ENCODE results near the gene MUC3A.

Gene MUC3A

DNA sequence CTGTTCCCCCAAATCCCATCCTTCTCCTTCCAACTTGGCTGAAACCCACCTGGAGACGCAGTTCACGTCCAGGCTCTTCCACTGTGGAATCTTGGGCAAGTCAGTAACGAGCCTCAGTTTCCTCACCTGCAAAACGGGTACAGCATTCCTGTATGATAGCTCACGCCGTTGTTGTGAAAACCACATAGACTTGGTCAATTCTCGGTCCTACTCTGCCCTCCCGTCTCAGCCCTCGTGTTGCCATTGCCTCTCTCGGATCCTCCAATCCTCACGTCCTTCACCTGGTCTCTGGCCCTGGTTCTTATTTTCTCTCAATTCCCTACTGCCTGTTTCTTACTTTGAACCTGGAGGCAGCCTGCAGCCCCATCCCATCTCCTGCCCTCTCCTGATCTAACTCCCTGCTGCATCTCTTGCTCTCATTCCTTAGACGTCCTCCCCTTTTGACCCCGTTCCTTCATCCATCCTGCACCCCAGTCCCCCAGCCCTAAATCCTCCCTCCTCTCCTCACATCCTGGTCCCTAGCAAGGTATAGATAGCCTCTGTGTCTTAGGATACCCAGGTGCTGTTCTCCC is 18.0 kb downstream of the MUC3A start:
- H3K4ac ChIP-seq (ENCODE audit: low read depth, low read length) = no peak overlapping the region
- no peak overlapping the region for H2AK5ac ChIP-seq (ENCODE audit: low read length)
- no peak overlapping the region for H3K23ac ChIP-seq (ENCODE audit: low read length)
- H3K4me1 ChIP-seq (ENCODE audit: control insufficient read depth in 1 of 2, insufficient read depth in 2 of 2, low read length in 2 of 2) = peaks cover 4 to 16% of the 10 kb centered on the region in 2 experiments
- no peak overlapping the region for H3K4me2 ChIP-seq (ENCODE audit: low read length)
- no peak overlapping the region for H2BK5ac ChIP-seq (ENCODE audit: low read depth, low read length, poor library complexity)
- H4K8ac ChIP-seq (ENCODE audit: low read depth, low read length) = no peak overlapping the region
- no peaks in the 10 kb centered on the region for H3K79me1 ChIP-seq (ENCODE audit: low read length)
- H2BK12ac ChIP-seq (ENCODE audit: low read length) = no peak overlapping the region
- WGBS (ENCODE audit: extremely low coverage, insufficient coverage, insufficient read length) = no CpG with 5 or more reads among the region's 13 CpGs
- no peak overlapping the region for H3K18ac ChIP-seq (ENCODE audit: low read length)
- no peak overlapping the region for H4K12ac ChIP-seq (ENCODE audit: low read depth, low read length)
- peaks cover 1% of the 10 kb centered on the region for H3K9me3 ChIP-seq (ENCODE audit: insufficient read depth, low read depth, low read length)
- no peak overlapping the region for H2AFZ ChIP-seq (ENCODE audit: insufficient read depth, low read length, poor library complexity)
- no peak overlapping the region for H3K14ac ChIP-seq (ENCODE audit: low read length)
- H3K27me3 ChIP-seq (ENCODE audit: insufficient read depth, low read length) = peaks cover 3% of the 10 kb centered on the region
- no peaks in the 10 kb centered on the region for H3K36me3 ChIP-seq (ENCODE audit: control insufficient read depth in 1 of 2, insufficient read depth in 2 of 2, low read length in 2 of 2)
- no peak overlapping the region for H2BK120ac ChIP-seq (ENCODE audit: insufficient read depth, low read length, poor library complexity)
- no peak overlapping the region for H4K91ac ChIP-seq (ENCODE audit: low read depth, low read length)
- no peak overlapping the region for H3K4me3 ChIP-seq (ENCODE audit: low read depth, low read length)
- H3K9ac ChIP-seq (ENCODE audit: low read length) = no peak overlapping the region
- no peaks in the 10 kb centered on the region for H3K79me2 ChIP-seq (ENCODE audit: control insufficient read depth, insufficient read depth, low read length, poor library complexity)
- no peak overlapping the region for H3K27ac ChIP-seq (ENCODE audit: low read depth, low read length)
- DNase-seq = peak in 1 of 2 donors; percentile 56

DNA sequence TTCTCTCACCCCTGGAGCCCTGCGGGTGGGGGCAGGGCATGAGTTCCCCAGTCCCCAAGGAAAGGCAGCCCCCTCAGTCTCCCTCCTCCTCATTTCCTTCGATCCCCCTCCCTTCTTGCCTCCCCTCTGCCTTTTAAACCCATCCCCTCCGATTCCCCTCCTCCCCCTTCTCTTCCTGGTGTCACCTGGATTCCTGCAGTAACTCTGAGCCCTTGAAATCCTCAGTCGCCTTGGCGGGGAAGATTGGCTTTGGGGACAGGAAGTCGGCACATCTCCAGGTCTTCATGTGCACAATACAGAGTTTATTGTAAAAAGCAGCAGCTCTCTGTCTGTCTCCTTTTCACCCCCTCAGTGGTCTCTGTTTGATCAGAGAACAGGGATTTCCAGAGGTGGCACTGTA is 18.7 kb downstream of the MUC3A start:
- Histone ChIP-seq H4K12ac (ENCODE audit: low read depth, low read length) (no peak overlapping the region), H2BK12ac (ENCODE audit: low read length) (no peak overlapping the region), H3K9ac (ENCODE audit: low read length) (no peak overlapping the region), H3K18ac (ENCODE audit: low read length) (no peak overlapping the region), H2BK120ac (ENCODE audit: insufficient read depth, low read length, poor library complexity) (no peak overlapping the region), H3K36me3 (ENCODE audit: control insufficient read depth in 1 of 2, insufficient read depth in 2 of 2, low read length in 2 of 2) (no peaks in the 10 kb centered on the region), H4K91ac (ENCODE audit: low read depth, low read length) (no peak overlapping the region), H2AFZ (ENCODE audit: insufficient read depth, low read length, poor library complexity) (no peak overlapping the region), H3K14ac (ENCODE audit: low read length) (no peak overlapping the region), H3K4ac (ENCODE audit: low read depth, low read length) (no peak overlapping the region), H3K4me1 (ENCODE audit: control insufficient read depth in 1 of 2, insufficient read depth in 2 of 2, low read length in 2 of 2) (peaks cover 4 to 16% of the 10 kb centered on the region in 2 experiments), H2BK5ac (ENCODE audit: low read depth, low read length, poor library complexity) (no peak overlapping the region), H3K79me1 (ENCODE audit: low read length) (no peaks in the 10 kb centered on the region), H3K9me3 (ENCODE audit: insufficient read depth, low read depth, low read length) (peaks cover 1% of the 10 kb centered on the region), H2AK5ac (ENCODE audit: low read length) (no peak overlapping the region), H3K27ac (ENCODE audit: low read depth, low read length) (no peak overlapping the region), H3K23ac (ENCODE audit: low read length) (no peak overlapping the region), H4K8ac (ENCODE audit: low read depth, low read length) (no peak overlapping the region), H3K79me2 (ENCODE audit: control insufficient read depth, insufficient read depth, low read length, poor library complexity) (no peaks in the 10 kb centered on the region), H3K27me3 (ENCODE audit: insufficient read depth, low read length) (peaks cover 3% of the 10 kb centered on the region), H3K4me2 (ENCODE audit: low read length) (no peak overlapping the region), H3K4me3 (ENCODE audit: low read depth, low read length) (no peak overlapping the region)
- DNase-seq = no peak
- WGBS (ENCODE audit: extremely low coverage, insufficient coverage, insufficient read length) = no CpG with 5 or more reads among the region's 6 CpGs

DNA sequence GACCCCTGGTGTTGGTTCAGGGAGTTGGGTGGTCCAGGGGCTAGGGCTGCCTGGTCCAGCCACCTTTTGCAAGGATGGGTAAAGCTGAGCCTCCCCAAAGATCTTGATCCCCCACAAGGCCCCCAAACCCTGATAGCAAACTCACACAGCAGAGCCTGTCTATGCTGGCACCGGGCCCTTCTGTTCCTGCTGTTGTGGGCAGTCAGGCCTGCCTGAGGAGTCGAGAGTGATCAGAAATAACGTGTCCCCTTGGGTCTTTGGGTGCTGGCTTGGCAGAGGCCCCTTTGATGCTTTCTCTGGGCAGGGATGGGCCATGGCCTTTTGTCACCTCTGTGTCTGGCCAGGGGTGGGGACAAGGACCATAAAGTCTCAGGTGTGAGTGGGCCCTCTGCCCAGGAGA is 19.3 kb downstream of the MUC3A start:
- no peak overlapping the region for H2AK5ac ChIP-seq (ENCODE audit: low read length)
- H3K79me1 ChIP-seq (ENCODE audit: low read length) = no peaks in the 10 kb centered on the region
- no peaks in the 10 kb centered on the region for H3K36me3 ChIP-seq (ENCODE audit: control insufficient read depth in 1 of 2, insufficient read depth in 2 of 2, low read length in 2 of 2)
- WGBS (ENCODE audit: extremely low coverage, insufficient coverage, insufficient read length) = no CpG with 5 or more reads among the region's 3 CpGs
- H4K8ac ChIP-seq (ENCODE audit: low read depth, low read length) = no peak overlapping the region
- H3K27me3 ChIP-seq (ENCODE audit: insufficient read depth, low read length) = peaks cover 3% of the 10 kb centered on the region
- H3K18ac ChIP-seq (ENCODE audit: low read length) = no peak overlapping the region
- no peak overlapping the region for H2BK5ac ChIP-seq (ENCODE audit: low read depth, low read length, poor library complexity)
- H3K4me3 ChIP-seq (ENCODE audit: low read depth, low read length) = no peak overlapping the region
- no peak overlapping the region for H2BK120ac ChIP-seq (ENCODE audit: insufficient read depth, low read length, poor library complexity)
- H3K4me1 ChIP-seq (ENCODE audit: control insufficient read depth in 1 of 2, insufficient read depth in 2 of 2, low read length in 2 of 2) = peaks cover 4 to 16% of the 10 kb centered on the region in 2 experiments
- no peak overlapping the region for H3K9ac ChIP-seq (ENCODE audit: low read length)
- no peak overlapping the region for H2AFZ ChIP-seq (ENCODE audit: insufficient read depth, low read length, poor library complexity)
- no peak overlapping the region for H3K4me2 ChIP-seq (ENCODE audit: low read length)
- H3K23ac ChIP-seq (ENCODE audit: low read length) = no peak overlapping the region
- H3K27ac ChIP-seq (ENCODE audit: low read depth, low read length) = no peak overlapping the region
- H3K9me3 ChIP-seq (ENCODE audit: insufficient read depth, low read depth, low read length) = peaks cover 1% of the 10 kb centered on the region
- H4K12ac ChIP-seq (ENCODE audit: low read depth, low read length) = no peak overlapping the region
- DNase-seq = no peak
- no peak overlapping the region for H4K91ac ChIP-seq (ENCODE audit: low read depth, low read length)
- no peak overlapping the region for H3K4ac ChIP-seq (ENCODE audit: low read depth, low read length)
- no peaks in the 10 kb centered on the region for H3K79me2 ChIP-seq (ENCODE audit: control insufficient read depth, insufficient read depth, low read length, poor library complexity)
- no peak overlapping the region for H2BK12ac ChIP-seq (ENCODE audit: low read length)
- no peak overlapping the region for H3K14ac ChIP-seq (ENCODE audit: low read length)

DNA sequence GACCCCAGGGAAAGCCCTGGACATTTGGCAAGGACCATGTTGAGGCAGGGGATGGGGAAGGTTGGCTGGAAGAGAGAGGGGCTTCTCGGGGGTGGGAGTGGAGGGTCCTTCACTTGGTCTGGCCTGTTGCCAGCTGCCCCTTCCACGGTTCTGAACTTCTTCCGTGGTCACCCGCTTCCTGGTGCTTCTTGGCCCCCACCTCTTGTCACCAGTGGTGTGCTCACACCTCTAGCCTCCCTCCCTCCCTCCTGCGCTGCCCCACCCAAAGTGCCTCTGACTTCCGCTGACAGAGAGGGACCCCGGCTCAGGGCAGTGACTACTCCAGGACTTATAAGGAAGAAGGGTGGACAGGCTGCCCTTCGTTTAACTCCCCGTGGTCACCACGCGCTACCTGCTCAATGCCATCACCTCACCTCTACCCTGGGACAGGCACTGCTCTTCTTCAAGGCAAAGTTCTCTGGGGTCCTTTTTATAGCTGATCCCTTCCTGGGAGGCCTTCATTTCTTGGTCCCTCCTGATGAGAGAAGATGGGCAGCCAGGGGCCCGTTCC is 19.8 kb downstream of the MUC3A start, which contains the start of gene MUC12:
MUC12 (plus strand) TSS at position 500 of the 550 bp plus-strand sequence. CDS start 58 bp downstream, outside the sequence.
- Histone ChIP-seq H3K36me3 (ENCODE audit: control insufficient read depth in 1 of 2, insufficient read depth in 2 of 2, low read length in 2 of 2) (no peaks in the 10 kb centered on the region), H4K8ac (ENCODE audit: low read depth, low read length) (no peak within 1 kb of the TSS), H2BK5ac (ENCODE audit: low read depth, low read length, poor library complexity) (no peak within 1 kb of the TSS), H2BK12ac (ENCODE audit: low read length) (no peak within 1 kb of the TSS), H3K9ac (ENCODE audit: low read length) (no peak within 1 kb of the TSS), H3K27ac (ENCODE audit: low read depth, low read length) (no peak within 1 kb of the TSS), H3K79me2 (ENCODE audit: control insufficient read depth, insufficient read depth, low read length, poor library complexity) (no peaks in the 10 kb centered on the region), H4K12ac (ENCODE audit: low read depth, low read length) (no peak within 1 kb of the TSS), H3K18ac (ENCODE audit: low read length) (no peak within 1 kb of the TSS), H3K4me3 (ENCODE audit: low read depth, low read length) (no peak within 1 kb of the TSS), H4K91ac (ENCODE audit: low read depth, low read length) (no peak within 1 kb of the TSS), H3K4ac (ENCODE audit: low read depth, low read length) (no peak within 1 kb of the TSS), H3K27me3 (ENCODE audit: insufficient read depth, low read length) (peaks cover 3% of the 10 kb centered on the region), H3K4me1 (ENCODE audit: control insufficient read depth in 1 of 2, insufficient read depth in 2 of 2, low read length in 2 of 2) (peaks cover 4 to 16% of the 10 kb centered on the region in 2 experiments), H3K23ac (ENCODE audit: low read length) (no peak within 1 kb of the TSS), H3K9me3 (ENCODE audit: insufficient read depth, low read depth, low read length) (peaks cover 1% of the 10 kb centered on the region), H3K79me1 (ENCODE audit: low read length) (no peaks in the 10 kb centered on the region), H2AFZ (ENCODE audit: insufficient read depth, low read length, poor library complexity) (no peak within 1 kb of the TSS), H2AK5ac (ENCODE audit: low read length) (no peak within 1 kb of the TSS), H3K4me2 (ENCODE audit: low read length) (no peak within 1 kb of the TSS), H3K14ac (ENCODE audit: low read length) (no peak within 1 kb of the TSS), H2BK120ac (ENCODE audit: insufficient read depth, low read length, poor library complexity) (no peak within 1 kb of the TSS)
- no peak for DNase-seq
- no CpG with 5 or more reads among the region's 12 CpGs for WGBS (ENCODE audit: extremely low coverage, insufficient coverage, insufficient read length)

Measured in trophoblast cell (in vitro differentiated cells and primary cell).